Cardiac fibroblast (primary cell): ENCODE results near the gene CHRD.

Source experiments
- DNase-seq, 2 donors: peaks; one replicate each; pipeline versions ENCODE4 v3.0.0 to v3.0.0-alpha.2; 2010; ENCODE audit warnings: low read depth in 2 of 2
- H3K4me3 ChIP-seq, 2 donors: replicated peaks in 1 of 2; 1 replicate in 1 of 2; 2 replicates in 1 of 2; pipeline ENCODE4 v1.5.1; 2011; ENCODE audit warnings: low read depth in 2 of 2, low read length in 2 of 2, mild to moderate bottlenecking in 2 of 2, moderate library complexity in 1 of 2
- TF ChIP-seq, protein P1 (sequence below): IDR thresholded peaks from one replicate; pipeline ENCODE4 v1.5.1; 2011; ENCODE audit warnings: low read depth, mild to moderate bottlenecking, low read length, inconsistent platforms

CHRD gene

DNA sequence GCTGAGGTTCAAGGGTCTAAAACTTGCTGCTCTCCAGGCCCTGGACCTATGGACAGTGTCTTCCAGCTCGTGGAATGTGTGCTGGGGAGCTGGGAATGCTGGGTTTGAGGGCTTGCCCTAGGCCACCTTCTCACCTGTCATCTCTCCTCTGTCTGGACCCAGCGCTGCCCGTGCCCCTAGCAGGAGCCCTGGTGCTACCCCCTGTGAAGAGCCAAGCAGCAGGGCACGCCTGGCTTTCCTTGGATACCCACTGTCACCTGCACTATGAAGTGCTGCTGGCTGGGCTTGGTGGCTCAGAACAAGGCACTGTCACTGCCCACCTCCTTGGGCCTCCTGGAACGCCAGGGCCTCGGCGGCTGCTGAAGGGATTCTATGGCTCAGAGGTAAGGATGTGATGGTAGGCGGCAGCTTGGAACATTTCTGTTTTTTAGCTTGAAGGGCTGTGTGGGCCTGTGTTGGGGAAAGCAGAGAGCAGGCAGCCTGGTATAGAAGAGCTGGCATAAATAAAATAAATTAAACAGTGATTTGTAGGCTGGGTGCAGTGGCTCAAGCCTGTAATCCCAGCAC is 5.1 kb downstream of the CHRD start:
- no peak for DNase-seq
- H3K4me3 ChIP-seq, result no peak overlapping the region
- TF ChIP-seq, protein P1, sequence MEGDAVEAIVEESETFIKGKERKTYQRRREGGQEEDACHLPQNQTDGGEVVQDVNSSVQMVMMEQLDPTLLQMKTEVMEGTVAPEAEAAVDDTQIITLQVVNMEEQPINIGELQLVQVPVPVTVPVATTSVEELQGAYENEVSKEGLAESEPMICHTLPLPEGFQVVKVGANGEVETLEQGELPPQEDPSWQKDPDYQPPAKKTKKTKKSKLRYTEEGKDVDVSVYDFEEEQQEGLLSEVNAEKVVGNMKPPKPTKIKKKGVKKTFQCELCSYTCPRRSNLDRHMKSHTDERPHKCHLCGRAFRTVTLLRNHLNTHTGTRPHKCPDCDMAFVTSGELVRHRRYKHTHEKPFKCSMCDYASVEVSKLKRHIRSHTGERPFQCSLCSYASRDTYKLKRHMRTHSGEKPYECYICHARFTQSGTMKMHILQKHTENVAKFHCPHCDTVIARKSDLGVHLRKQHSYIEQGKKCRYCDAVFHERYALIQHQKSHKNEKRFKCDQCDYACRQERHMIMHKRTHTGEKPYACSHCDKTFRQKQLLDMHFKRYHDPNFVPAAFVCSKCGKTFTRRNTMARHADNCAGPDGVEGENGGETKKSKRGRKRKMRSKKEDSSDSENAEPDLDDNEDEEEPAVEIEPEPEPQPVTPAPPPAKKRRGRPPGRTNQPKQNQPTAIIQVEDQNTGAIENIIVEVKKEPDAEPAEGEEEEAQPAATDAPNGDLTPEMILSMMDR, result no peak

DNA sequence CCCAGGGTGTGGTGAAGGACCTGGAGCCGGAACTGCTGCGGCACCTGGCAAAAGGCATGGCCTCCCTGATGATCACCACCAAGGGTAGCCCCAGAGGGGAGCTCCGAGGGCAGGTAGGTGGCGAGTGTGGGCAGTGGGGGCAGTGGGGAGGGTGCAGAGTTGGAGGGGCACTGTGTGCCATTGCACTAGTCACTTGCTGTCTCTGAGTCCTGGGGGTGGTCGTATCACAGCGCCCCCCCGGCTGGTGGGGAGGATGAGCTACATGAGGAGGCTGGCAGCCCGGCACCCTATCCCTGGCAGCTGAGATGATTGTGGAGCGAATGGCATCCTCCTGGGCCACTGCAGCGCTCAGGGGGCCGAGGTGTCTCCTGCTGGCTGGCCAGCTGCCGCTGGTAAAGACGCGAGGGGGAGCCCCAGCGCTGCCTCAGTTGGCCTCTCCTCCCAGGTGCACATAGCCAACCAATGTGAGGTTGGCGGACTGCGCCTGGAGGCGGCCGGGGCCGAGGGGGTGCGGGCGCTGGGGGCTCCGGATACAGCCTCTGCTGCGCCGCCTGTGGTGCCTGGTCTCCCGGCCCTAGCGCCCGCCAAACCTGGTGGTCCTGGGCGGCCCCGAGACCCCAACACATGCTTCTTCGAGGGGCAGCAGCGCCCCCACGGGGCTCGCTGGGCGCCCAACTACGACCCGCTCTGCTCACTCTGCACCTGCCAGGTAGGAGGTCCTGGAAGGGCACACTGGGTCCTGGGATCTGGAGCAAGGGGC is 6.4 kb downstream of the CHRD start:
- TF ChIP-seq, protein P1, result no peak
- no peak overlapping the region for H3K4me3 ChIP-seq
- DNase-seq, result no peak

DNA sequence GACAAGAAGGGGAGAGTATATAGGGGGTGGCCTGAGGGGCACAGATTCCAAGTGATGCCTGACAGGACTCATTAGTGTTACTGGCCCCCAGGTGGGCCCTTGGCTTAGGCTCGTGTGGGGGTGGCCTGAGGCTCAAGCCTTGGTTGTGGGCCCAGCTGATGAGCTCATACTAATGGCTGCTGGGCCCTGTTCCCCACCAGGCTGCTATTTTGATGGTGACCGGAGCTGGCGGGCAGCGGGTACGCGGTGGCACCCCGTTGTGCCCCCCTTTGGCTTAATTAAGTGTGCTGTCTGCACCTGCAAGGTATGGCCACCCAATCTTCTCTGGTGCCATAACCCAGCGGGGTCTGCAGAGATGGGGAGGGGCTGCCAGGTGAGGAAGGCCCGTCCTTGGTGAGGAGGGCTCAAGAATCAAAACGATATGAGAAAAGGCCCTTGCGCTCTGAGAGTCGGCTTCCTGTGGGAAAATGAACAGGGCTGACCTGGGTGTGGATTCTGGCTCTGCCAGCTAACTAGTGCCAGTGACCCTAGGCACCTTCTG is 7.4 kb downstream of the CHRD start:
- no peak for DNase-seq
- no peak overlapping the region for H3K4me3 ChIP-seq
- TF ChIP-seq, protein P1, result no peak

DNA sequence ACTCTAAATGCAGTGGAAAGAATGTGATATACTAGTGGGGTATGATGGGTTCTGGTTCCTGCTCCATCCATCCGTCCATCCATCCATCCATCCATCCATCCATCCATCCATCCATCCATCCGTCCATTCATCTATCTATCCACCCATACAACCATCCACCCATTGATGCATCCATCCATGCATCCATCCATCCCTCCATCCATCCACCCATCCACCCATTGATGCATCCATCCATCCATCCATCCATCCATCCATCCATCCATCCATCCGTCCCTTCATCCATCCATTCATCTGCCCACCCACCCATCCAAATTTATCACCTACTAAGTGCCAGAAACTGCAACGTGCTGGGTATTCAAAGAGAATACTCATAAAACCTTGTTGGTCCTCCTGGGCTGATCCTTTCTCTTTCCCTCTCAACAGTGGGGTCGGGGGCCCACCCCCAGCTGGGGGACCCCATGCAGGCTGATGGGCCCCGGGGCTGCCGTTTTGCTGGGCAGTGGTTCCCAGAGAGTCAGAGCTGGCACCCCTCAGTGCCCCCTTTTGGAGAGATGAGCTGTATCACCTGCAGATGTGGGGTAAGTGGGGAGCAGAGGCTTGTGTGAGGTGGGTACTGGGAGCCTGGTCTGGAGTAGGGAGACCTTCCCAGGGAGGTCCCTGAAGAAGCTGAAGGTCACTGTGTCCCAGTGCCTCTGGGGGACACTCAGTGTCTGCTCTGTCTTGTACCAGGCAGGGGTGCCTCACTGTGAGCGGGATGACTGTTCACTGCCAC is 8.5 kb downstream of the CHRD start:
- TF ChIP-seq, protein P1, result no peak
- no peak for DNase-seq
- no peak overlapping the region for H3K4me3 ChIP-seq

DNA sequence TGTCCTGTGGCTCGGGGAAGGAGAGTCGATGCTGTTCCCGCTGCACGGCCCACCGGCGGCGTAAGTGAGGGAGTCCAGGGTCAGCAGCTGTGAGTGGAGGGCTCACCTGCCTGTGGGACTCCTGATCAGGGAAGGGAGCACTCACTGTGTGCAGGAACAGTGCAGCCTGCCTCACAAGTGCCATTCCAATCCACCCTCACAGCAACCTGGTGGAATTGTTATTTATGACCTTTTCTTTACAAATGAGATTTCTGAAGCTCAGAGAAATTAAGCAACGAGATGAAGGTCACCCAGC is 9.0 kb downstream of the CHRD start:
- H3K4me3 ChIP-seq, result no peak overlapping the region
- DNase-seq, result no peak
- TF ChIP-seq, protein P1, result no peak

DNA sequence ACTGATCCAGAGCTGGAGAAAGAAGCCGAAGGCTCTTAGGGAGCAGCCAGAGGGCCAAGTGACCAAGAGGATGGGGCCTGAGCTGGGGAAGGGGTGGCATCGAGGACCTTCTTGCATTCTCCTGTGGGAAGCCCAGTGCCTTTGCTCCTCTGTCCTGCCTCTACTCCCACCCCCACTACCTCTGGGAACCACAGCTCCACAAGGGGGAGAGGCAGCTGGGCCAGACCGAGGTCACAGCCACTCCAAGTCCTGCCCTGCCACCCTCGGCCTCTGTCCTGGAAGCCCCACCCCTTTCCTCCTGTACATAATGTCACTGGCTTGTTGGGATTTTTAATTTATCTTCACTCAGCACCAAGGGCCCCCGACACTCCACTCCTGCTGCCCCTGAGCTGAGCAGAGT is 9.5 kb downstream of the CHRD start:
- no peak for DNase-seq

More for the DNA sequence above, 9.5 kb downstream of the CHRD start:
- TF ChIP-seq, protein P1, result no peak
- H3K4me3 ChIP-seq, result no peak overlapping the region
